ENCODE results near the gene HTR1E.
"Not testable (repeated sequence)": the region's sequence is repeated elsewhere in the genome, so short reads cannot be mapped to it uniquely, and the experiment has no call there.

Gene HTR1E, protein sequence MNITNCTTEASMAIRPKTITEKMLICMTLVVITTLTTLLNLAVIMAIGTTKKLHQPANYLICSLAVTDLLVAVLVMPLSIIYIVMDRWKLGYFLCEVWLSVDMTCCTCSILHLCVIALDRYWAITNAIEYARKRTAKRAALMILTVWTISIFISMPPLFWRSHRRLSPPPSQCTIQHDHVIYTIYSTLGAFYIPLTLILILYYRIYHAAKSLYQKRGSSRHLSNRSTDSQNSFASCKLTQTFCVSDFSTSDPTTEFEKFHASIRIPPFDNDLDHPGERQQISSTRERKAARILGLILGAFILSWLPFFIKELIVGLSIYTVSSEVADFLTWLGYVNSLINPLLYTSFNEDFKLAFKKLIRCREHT

DNA sequence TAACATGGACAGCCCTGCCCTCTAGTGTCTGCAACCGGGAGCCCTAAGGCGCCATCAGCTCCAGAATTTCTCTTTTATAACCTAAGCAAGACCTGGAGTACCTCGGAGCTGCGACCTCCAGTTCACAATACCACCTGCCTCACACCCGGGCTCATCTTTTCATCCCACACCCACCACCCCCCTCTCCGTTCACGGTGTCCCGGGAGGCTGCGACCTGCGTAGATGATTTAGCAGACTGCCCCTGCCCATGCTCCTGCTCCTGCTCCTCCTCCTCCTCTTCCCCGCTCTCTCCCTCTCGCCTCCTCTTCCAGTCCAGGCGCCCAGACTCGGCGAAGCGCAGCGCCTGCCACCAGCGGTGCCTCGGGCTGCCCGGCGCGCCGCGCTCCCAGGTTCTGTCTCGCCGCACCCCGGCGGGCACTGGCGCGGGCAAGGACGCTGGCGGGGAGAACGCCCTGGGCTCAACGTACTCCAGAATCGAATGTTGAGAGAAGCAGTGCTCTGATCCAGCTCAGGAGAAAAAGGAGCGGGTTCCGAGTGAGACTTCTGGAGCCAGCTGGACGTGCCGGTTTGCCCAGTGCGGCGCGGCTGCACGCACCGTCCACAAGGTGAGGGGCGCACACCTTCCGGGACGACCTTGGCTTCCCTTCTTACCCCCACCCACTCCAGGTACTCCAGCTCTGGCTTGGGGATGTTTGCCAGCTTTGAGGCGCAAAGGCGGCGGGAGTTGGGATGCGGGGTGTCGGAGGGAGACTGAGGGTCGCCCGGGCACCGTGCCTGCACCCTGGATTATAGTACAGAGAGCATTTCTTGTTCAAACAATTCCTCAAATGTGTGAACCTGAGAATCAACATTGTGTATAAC is at the start of gene HTR1E:
Gene HTR1E, plus strand, starts transcription at position 310 of the 861 bp plus-strand sequence. CDS start 77,807 bp downstream, outside the sequence.
- no peak for DNase-seq

DNA sequence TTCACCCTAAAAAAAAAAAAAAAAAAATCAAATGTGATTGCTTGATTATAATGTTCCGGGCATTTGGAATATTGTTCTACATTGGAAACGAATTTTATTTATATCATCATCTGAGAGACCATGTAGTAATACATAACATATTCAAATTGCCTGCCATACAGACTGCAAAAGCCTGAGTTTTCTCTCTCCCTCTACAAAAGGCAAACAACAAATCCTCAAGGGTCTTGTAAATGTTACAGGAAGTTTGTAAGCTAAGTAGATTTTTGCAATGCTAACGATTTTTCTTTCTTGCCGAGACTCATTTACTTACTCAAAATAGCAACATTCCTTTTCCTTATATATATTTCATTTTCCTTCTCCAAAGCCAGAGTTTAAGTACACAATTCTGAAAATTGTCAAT is 49.0 kb upstream of the HTR1E start:
- no peak for DNase-seq

DNA sequence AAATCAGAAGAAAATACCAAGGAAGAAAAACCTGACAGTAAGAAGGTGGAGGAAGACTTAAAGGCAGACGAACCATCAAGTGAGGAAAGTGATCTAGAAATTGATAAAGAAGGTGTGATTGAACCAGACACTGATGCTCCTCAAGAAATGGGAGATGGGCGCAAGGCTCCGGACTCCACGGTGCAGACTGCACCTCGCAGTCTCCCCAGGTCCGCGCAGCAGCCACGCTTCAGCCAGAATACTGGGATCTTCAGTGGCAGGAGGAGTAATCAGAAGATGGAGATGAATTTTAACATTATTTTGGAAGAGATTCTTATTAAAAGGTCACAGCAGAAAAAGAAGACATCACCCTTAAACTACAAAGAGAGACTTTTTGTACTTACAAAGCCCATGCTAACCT is 40.1 kb upstream of the HTR1E start:
- not testable (repeated sequence) for DNase-seq

DNA sequence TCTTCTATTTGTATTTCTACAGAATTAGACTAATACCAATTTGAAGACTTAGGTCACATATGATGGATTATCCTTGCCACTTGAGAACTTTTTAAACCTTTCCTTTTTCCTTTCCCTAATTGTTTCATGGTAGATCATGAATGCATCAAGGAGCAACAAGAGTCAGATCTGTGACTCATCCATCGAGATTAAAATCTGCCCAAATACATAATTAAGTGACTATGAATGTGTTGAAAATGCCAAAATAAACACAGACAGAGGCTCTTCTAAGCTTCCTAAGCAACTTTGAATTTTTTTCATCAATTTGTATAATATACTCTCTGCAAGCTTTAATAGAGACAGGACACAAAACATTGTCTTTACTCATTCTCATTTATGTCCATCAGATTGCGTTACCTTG is 23.5 kb upstream of the HTR1E start:
- DNase-seq: no peak

DNA sequence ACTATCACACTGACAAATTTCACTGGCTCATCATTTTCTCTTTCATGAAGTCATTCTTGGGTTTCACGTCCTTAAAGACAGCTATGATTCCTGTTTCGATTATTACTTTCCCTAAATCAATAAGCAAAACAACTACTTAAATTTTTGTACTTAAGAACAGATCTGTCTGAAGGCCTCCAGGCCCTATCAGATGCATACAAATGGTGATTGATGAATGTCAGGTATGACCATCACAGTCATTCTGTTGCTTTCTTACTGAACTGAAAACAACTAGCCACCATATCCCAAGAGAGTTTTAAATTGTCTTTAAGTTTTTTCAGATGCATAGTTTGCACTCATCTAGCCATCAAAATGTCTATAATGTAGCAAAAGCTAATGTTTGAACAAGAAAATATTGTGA is 20.9 kb upstream of the HTR1E start:
- no peak for DNase-seq

DNA sequence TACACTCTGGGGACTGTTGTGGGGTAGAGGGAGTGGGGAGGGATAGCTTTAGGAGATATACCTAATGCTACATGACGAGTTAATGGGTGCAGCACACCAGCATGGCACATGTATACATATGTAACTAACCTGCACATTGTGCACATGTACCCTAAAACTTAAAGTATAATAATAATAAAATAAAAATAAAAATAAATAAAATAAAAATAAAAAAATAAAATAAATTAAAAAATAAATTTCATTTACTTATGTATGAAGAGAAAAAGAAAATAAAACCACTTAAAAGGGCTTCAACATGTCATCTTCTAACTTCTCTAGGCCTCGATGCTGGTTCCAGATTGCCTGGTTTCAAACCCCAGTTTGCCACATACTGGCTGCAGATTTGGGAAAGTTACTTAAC is 10.2 kb upstream of the HTR1E start:
- not testable (repeated sequence) for DNase-seq

DNA sequence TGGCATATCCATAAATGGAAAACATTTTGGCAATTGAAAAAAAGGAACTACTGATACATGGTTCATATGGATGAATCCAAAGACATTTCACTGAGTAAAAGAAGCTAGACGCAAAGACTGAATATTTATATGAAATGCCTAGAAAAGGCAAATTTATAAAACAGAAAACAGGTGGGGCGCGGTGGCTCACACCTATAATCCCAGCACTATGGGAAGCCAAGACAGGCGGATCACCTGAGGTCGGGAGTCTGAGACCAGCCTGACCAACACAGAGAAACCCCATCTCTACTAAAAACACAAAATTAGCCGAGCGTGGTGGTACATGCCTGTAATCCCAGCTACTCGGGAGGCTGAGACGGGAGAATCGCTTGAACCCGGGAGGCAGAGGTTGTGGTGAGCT is 9.5 kb upstream of the HTR1E start:
- DNase-seq: not testable (repeated sequence)

DNA sequence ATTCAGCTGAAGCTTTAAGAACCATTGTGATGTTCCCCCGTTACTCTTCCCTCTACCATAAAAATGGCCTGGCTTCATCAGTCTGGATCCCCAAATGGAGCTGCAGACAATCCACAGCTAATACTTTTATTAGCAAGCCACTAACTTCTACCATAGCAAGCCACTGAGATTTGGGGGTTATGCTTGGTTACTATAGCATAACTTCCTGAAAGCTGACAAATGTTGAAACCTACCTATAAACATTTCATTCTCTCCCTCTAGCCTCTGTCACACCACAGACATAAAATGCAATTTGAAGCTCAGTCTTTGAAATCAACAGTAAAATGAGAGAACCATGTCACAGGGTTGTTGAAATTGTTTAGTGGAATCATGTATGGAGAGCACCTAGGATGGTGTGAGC is 3.0 kb upstream of the HTR1E start:
- DNase-seq: no peak

DNA sequence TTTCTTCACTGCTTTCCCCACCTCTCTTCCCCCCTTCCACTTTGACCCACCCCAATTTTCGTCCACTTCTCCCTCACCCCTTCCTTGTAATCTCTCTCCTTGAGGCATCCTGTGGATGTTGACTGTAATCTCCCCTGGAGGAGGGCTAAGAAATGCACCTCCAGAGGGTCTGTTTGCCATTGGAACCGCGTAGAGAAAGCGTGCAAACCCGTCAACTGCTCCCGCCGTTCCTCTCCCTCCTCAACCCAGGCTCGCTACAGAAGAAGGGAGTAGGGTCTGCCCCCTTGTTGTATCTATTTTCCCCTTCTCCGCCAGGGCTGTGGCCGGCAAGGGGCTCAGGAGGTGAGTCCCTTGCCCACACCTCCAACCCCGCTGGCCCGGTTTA is 502 bp upstream of the HTR1E start:
- no peak for DNase-seq

DNA sequence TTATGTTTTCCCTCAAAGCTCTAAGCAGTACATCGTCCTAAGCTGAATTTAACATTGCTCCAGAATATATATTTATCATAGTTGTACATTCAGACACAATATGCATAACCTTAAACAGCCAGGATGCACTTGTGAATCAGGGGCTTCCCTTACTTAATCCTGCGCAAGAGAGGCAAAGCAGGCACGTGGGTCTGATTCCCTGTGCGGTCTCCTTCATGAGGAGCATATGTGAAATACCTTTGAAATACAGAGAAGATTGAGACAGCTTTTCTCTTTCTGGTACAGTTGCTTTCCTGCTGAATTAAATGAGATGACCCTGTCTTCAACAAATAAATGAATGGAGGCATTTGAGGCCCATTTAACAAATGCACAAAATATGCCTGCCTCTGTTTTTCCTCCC is 1.5 kb downstream of the HTR1E start:
- DNase-seq: no peak

DNA sequence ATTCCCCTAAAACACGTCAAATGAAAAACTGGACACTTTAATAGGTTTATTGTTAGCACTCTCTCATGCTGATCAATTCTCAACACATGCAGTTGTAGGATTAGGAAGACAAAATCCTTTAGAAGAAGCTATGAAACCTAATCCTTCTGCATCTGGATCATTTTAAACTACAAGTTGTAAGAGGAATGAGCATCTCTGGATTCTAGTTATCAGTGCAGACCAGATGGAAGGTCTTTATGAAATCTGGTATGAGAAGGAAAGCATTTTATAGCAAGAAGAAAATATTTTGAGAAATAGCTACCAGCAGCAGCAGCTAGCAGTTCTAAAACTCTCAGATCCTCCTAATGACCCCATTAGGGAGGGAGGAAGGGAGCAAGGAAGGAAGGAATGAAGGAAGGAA is 4.1 kb downstream of the HTR1E start:
- no peak for DNase-seq

DNA sequence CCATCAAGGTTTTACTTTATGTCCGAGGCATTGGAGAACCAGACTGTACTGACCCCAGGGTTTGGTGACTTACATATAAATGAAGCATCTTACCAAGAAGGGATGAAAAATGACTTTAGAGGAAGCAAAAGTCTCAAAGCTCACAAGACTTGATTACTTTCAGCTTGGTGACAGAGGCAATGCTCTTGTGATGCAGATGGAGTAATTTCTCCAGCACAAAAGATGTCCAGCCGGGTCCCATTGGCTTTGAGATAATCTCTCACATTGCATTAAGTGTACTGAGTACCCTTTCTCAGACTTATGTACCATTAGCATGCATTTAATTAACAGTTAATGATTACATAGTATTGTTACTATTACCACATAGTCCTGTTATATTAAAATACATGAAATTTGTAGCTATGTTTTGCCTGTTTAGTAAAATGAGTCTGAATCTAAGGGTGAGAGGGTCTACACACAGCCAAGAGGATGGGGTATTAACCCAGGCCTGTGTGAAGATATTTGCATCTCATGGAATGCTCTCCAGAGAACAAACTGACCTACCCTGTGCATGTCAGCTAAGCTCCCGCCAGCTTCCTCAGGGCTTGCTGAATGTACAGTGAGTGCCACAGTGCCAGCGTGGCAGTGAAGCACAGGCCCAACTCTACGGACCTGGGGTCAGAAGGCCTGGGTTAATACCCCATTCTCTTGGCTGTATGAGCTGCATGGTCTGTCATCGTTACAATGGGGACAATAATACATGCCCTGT is 5.6 kb downstream of the HTR1E start:
- no peak for DNase-seq

DNA sequence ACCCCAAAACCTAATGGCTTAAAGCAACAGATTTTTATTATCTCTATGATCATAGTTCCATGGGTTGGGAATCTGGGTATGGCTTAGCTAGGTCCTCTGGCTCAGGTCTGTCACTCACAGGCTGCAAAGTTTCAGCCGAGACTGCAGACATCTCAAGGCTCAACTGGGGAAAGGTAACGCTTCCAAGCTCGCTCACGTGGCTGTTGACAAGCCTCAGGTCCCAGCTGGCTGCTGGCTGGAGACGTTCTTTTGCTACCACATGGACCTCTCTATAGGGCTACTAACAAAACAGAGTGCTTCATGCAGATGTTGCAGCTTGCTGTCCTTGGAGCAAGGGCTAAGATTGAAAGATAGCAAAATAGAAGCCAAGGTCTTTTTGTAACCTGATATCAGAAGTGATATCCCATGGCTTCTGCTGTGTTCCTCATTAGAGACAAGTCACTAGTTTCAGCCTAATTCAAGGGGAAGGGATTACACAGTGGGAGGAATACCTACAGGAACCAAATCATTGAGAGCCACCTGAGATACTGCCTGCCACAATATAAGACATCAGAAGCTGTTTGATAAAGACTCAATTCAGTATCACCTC is 6.6 kb downstream of the HTR1E start:
- no peak for DNase-seq

DNA sequence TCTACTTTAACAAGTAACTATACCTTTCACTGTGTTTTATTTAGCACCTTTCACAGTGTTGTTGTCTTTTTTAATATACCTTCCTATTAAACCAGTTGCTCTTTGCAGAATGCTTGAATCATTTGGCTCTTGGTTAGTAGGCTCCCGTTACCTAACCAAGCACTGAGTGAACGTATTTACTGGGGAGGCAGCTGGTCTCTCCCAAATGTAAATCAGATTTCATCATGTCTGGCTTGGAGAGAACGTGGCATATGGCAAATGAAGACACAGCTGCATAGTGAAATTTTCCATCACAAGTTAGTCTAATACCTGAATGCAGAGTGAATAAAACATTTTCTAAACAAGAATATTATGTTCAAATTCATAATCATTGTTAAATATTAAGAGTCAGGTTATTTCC is 12.4 kb downstream of the HTR1E start:
- DNase-seq: no peak

DNA sequence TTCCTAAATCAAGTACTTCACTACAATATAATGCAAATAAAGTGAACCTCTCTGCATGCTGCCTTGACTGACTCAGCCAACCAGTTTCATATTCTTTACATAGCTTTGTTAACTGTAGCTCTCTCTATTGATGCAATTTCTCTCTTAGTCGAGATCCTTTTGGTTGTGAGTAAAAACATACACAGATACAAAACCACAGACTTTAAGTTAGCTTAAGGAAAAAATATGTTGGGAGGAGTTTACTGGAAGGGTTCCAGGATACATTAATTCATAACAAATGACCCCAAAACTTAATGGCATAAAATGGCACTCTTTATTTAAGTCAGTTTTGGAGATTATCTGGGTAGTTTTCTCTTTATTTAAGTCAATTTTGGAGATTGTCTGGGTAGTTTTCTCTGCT is 15.7 kb downstream of the HTR1E start:
- DNase-seq: no peak

DNA sequence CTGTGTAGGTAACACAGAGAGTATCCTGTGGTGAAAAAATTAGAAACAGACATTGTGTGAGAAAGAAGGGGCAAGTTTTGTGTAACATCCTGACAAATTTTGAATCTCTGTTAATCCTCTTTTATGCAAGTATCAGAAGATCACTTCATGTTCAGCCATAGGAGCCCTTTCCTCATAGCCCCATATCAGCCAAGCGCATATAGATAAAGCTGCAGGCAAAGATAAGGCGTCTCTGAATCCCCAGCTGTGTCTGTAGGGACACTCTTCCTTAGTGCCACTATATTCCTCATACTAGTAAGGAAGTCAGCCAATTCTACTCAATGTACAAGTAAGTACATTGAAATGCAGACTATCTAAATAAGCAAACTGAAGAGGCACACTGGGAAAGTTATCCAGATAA is 22.3 kb downstream of the HTR1E start:
- DNase-seq: no peak

DNA sequence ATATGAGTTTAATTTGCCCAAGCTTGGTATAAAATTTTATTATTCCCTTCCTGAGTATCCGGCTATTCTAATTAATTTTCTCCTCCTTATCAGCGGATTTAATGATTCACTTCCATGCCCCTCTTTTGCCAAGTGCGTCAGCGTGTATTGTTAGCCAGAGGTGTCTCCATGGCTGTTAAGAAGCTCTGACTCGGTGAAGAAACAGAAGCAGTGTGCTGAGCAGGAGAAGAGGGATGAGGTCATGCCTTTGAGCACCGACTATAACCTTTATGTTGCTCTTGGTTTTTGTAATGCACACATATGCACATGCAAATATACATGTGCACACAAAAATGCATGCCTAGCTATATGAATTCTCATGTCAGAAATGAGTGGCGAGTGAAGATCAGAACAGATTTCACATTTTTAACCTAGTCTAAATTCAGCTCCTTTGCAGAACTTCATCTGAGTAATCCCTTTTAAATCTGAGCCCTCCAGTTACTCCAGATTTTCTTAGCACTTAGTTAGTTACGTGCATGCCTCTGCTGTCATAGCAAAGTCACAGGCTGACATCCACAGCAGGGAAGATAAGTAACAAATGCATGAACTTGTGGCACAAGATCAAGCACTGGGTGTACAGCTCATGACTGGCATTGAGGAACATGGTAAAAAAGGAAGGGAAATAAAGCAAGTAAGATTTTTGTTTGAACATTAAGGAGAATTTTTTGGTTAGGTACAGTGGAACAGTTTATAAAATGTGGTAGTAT is 24.3 kb downstream of the HTR1E start:
- DNase-seq: no peak

DNA sequence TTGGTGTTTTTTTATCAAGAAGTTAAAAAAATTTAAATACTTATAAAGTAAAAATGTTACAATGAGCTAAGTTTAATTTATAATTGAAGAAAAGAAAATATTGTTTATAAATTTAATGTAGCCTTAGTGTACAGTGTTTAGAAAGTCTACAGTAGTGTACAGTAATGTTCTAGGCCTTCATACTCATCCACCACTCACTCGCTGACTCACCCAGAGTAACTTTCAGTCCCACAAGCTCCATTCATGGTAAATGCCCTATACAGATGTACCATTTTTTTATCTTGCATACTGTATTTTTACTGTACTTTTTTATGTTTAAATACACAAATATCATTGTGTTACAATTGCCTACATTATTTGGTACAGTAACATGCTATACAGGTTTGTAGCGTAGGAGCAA is 26.0 kb downstream of the HTR1E start:
- DNase-seq: no peak

DNA sequence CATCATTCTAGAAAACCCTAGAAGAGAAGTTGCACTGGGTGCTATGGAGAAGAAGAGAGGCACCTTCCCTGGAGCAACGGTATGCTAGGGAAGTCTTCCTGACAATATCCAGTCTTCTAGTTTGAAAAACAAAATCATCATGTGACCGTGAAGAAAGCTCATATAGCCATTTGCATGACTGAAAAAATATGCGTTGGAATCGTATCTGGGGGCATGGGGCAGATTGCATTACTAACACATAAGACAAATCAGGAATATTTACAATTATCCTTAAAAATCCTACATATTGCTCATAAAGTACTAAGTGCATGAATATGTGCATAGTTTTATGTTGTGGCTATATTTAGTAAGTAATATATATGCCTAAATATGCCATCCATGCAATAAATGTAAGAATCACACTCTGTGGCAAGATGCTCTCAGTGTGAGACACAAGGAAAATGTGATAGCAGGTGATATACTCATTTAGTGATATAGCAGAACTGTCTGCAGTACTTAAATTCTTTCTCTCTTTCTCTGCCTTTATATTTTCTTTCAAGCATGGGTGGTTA is 26.8 kb downstream of the HTR1E start:
- DNase-seq: no peak

DNA sequence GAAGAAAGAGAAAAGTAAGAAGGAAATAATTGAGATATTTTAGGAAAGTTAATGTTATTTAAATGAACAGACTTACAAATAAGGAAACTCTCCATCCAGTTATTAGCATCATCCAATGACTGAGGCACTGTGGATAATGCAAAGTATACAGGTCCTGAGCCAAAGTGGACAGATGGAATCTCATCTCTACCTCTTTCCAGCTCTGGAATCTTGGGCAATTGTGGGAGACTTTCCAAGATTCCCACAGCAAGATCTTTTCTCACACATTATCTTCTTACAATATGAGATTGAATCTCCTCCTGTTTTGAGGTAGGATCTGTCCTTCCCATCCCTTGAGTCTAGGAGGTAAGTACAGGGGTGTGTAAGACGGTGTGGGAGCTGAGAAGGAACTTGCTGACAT is 28.9 kb downstream of the HTR1E start:
- DNase-seq: no peak

DNA sequence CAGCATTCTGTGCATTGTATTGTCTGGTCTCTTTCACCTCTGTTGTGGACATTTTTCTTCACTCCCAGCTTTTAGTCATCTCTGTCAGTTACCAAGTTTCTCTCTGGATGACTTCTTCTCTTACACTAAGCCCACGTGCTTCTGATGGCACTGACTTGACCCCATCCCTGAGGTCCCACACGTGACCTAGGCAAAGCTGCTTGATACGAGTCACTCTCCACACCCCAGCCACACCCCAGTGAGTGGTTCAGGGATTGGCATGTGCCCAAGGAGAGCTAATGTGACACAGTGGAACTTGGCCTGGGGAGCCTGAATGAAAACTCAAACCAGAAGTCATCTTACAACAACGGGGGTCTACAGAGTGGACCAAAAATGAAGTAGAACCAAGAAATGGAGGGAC is 32.2 kb downstream of the HTR1E start:
- DNase-seq: no peak

DNA sequence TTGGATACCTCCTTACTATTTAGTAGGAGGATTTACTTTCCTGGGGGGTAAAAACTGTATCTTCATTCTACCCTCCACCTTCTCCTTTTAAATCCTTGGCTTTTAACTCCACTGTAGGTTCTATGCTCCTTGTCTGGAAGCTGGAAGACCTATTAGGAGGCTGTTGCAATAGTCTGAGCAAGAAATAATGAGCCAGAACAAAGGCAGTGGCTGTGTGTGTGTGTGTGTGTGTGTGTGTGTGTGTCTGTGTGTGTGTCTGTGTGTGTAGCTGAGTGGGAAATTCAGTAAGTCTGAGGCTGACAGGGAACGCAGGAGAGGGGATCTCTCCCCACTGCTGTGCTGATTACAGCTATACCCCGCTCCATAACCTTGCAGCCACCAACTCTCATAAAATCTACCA is 35.8 kb downstream of the HTR1E start:
- no peak for DNase-seq
